Hepatocyte (in vitro differentiated cells): Measurements from ENCODE around the gene GCNT2. TPM values are rescaled to one million over a fixed set of nuclear protein-coding genes. Genes with fewer than 3 reads are reported as not detected.

Experiments
- DNase-seq: peaks from one replicate; pipeline ENCODE4 v3.0.0-alpha.2; 2016; ENCODE audit warnings: low spot score
- H2AFZ ChIP-seq: fragments of 200-600 bp; sonication (generic); 2 replicates; pipeline ENCODE4 v1.6.0; 2016; ENCODE audit warnings: antibody characterized with exemption, mild to moderate bottlenecking
- H3K27ac ChIP-seq: fragments of 200-600 bp; sonication (generic); 2 replicates; pipeline ENCODE4 v1.5.1; 2016; ENCODE audit warnings: mild to moderate bottlenecking
- H3K27me3 ChIP-seq: fragments of 200-600 bp; sonication (generic); 2 replicates; pipeline ENCODE4 v1.6.1; 2016
- H3K36me3 ChIP-seq: fragments of 200-600 bp; sonication (generic); replicated peaks from 2 replicates; pipeline ENCODE4 v1.5.1; 2016; ENCODE audit warnings: low read depth; ENCODE audit not compliant: insufficient read depth
- H3K4me1 ChIP-seq: fragments of 200-600 bp; sonication (generic); 2 replicates; pipeline ENCODE4 v1.5.1; 2016; ENCODE audit warnings: mild to moderate bottlenecking, moderate library complexity; ENCODE audit not compliant: insufficient read depth
- H3K4me2 ChIP-seq: fragments of 200-600 bp; sonication (generic); 2 replicates; pipeline ENCODE4 v1.6.0; 2016
- H3K4me3 ChIP-seq: fragments of 200-600 bp; sonication (generic); 2 replicates; pipeline ENCODE4 v1.5.1; 2016; ENCODE audit warnings: mild to moderate bottlenecking
- H3K79me2 ChIP-seq: fragments of 200-600 bp; sonication (generic); 2 replicates; pipeline ENCODE4 v1.6.0; 2017; ENCODE audit warnings: mild to moderate bottlenecking
- H3K9me2 ChIP-seq: fragments of 200-600 bp; sonication (generic); replicated peaks from 2 replicates; pipeline ENCODE4 v1.6.0; 2017; ENCODE audit warnings: mild to moderate bottlenecking; ENCODE audit not compliant: insufficient read depth
- H3K9me3 ChIP-seq: fragments of 200-600 bp; sonication (generic); 2 replicates; pipeline ENCODE4 v1.5.1; 2016; ENCODE audit warnings: low read depth, mild to moderate bottlenecking
- H4K20me1 ChIP-seq: fragments of 200-600 bp; sonication (generic); 2 replicates; pipeline ENCODE4 v1.6.0; 2016; ENCODE audit warnings: mild to moderate bottlenecking; ENCODE audit not compliant: insufficient read depth, poor library complexity, severe bottlenecking
- EZH2 ChIP-seq: fragments of 200-600 bp; sonication (generic); IDR thresholded peaks from 2 replicates; pipeline ENCODE4 v1.6.1; 2016; ENCODE audit warnings: antibody characterized with exemption, mild to moderate bottlenecking, borderline replicate concordance
- EZH2phosphoT487 ChIP-seq: fragments of 200-600 bp; sonication (generic); IDR thresholded peaks from one replicate; pipeline ENCODE4 v1.6.1; 2018; ENCODE audit warnings: antibody characterized with exemption, mild to moderate bottlenecking, low read depth, moderate library complexity; ENCODE audit not compliant: unreplicated experiment, severe bottlenecking
- WGBS: methylation state at CpG from one replicate; pipeline ENCODE4 v1.1.6; 2016; ENCODE audit warnings: low lambda C conversion rate; ENCODE audit errors: missing lambda C conversion rate; 5-methylcytosine and 5-hydroxymethylcytosine counted together
- polyA plus RNA-seq: library from polyadenylated mRNA; unstranded; fragments of >200 nt; fragmentation: Nextera tagmentation; extraction: Ambion mirVana; gene quantifications from 2 replicates; pipeline ENCODE4 v1.2.1, GENCODE V29; 2016
- total RNA-seq: library from RNA; depleted of rRNA; stranded (reverse); fragments of >200 nt; gene quantifications from 2 replicates; pipeline ENCODE4 v1.2.3, GENCODE V29; 2014
- TF ChIP-seq, protein P1 (sequence below): fragments of 200-600 bp; sonication (generic); IDR thresholded peaks from 2 replicates; pipeline ENCODE4 v1.5.1; 2016; ENCODE audit warnings: antibody characterized with exemption, mild to moderate bottlenecking; ENCODE audit not compliant: poor library complexity

The GCNT2 gene
- total and polyA plus RNA-seq, 2 experiments from 2014 or later, result 16.3 to 36.4 TPM

DNA sequence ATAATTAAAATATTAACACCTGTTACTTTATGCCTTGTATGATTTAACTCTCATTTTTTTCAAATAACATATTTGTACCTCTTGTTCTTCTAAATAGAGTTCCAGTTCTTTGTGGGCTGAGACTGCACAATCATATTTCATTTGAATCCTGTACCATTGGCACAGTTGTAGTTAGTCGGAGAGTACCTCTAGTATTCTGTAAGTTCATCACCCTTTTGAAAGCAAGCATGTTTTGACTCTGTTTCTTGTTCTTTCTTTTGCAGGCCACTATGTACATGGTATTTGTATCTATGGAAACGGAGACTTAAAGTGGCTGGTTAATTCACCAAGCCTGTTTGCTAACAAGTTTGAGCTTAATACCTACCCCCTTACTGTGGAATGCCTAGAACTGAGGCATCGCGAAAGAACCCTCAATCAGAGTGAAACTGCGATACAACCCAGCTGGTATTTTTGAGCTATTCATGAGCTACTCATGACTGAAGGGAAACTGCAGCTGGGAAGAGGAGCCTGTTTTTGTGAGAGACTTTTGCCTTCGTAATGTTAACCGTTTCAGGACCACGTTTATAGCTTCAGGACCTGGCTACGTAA, 105.1 kb downstream of the GCNT2 start:
- Histone ChIP-seq H3K27me3 (no peaks in the 10 kb centered on the region), H3K79me2 (no peaks in the 10 kb centered on the region), H3K9me2 (no peaks in the 10 kb centered on the region), H3K4me3 (no peak overlapping the region), H3K9me3 (no peaks in the 10 kb centered on the region), H3K4me1 (no peaks in the 10 kb centered on the region), H3K36me3 (no peaks in the 10 kb centered on the region), H3K4me2 (peak overlapping the region; percentile 44), H4K20me1 (no peaks in the 10 kb centered on the region), H3K27ac (no peak overlapping the region), H2AFZ (no peak overlapping the region)
- peak; percentile 33 for DNase-seq
- TF ChIP-seq EZH2 (no peak), EZH2phosphoT487 (no peak)
- TF ChIP-seq, protein P1, sequence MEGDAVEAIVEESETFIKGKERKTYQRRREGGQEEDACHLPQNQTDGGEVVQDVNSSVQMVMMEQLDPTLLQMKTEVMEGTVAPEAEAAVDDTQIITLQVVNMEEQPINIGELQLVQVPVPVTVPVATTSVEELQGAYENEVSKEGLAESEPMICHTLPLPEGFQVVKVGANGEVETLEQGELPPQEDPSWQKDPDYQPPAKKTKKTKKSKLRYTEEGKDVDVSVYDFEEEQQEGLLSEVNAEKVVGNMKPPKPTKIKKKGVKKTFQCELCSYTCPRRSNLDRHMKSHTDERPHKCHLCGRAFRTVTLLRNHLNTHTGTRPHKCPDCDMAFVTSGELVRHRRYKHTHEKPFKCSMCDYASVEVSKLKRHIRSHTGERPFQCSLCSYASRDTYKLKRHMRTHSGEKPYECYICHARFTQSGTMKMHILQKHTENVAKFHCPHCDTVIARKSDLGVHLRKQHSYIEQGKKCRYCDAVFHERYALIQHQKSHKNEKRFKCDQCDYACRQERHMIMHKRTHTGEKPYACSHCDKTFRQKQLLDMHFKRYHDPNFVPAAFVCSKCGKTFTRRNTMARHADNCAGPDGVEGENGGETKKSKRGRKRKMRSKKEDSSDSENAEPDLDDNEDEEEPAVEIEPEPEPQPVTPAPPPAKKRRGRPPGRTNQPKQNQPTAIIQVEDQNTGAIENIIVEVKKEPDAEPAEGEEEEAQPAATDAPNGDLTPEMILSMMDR, result no peak
- 56% methylated on average over 9 of the region's 9 CpGs for WGBS

DNA sequence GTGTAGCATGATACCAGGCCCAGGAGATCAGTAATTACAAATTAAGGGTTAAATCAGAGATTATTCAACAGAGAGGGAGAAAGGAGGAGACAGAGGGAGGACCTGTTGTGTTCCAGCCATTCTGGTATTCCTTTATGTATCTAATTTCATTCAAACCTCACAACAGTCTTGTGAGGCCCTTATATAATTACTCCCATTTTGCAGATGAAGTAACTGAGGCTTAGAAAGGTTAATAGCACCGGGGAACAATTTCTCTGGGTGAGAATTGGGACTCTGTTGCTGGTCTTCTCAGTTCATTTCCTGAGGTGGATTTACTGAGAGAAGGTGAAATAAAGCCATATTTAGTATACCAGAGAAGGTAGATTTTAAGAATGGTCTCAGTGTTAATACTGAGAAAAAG, 106.6 kb downstream of the GCNT2 start:
- H3K4me1 ChIP-seq, result no peaks in the 10 kb centered on the region
- H2AFZ ChIP-seq, result no peak overlapping the region
- H4K20me1 ChIP-seq, result no peaks in the 10 kb centered on the region
- WGBS, result 95% methylated on average over 1 of the region's 1 CpG
- no peaks in the 10 kb centered on the region for H3K36me3 ChIP-seq
- H3K9me2 ChIP-seq, result no peaks in the 10 kb centered on the region
- H3K27me3 ChIP-seq, result no peaks in the 10 kb centered on the region
- TF ChIP-seq EZH2 (no peak), EZH2phosphoT487 (no peak)
- TF ChIP-seq, protein P1, result no peak
- H3K79me2 ChIP-seq, result no peaks in the 10 kb centered on the region
- no peaks in the 10 kb centered on the region for H3K9me3 ChIP-seq
- H3K4me2 ChIP-seq, result no peak overlapping the region
- no peak overlapping the region for H3K4me3 ChIP-seq
- no peak overlapping the region for H3K27ac ChIP-seq
- no peak for DNase-seq

DNA sequence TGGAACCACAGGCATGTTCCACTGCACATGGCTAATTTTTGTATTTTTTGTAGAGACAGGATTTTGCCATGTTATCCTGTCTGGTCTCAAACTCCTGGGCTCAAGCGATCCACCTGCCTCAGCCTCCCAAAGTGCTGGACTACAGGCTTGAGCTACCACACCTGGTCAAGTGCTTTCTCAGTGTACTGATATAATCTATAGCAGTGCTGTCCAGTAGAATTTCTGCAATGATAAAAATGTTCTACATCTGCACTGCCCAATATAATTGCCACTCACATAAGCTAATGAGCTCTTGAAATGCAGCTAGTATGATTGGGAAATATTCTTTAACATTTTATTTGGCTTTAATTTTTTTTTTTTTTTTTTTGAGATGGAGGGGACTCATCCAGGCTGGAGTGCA, 109.0 kb downstream of the GCNT2 start:
- no peaks in the 10 kb centered on the region for H4K20me1 ChIP-seq
- no peak overlapping the region for H3K27ac ChIP-seq
- 100% methylated on average over 1 of the region's 1 CpG for WGBS
- H2AFZ ChIP-seq, result no peak overlapping the region
- no peak for DNase-seq
- H3K36me3 ChIP-seq, result no peaks in the 10 kb centered on the region
- TF ChIP-seq EZH2 (no peak), EZH2phosphoT487 (no peak)
- TF ChIP-seq, protein P1, result no peak
- no peaks in the 10 kb centered on the region for H3K4me1 ChIP-seq
- H3K4me3 ChIP-seq, result no peak overlapping the region
- no peaks in the 10 kb centered on the region for H3K9me2 ChIP-seq
- H3K79me2 ChIP-seq, result no peaks in the 10 kb centered on the region
- H3K9me3 ChIP-seq, result no peaks in the 10 kb centered on the region
- no peaks in the 10 kb centered on the region for H3K27me3 ChIP-seq
- H3K4me2 ChIP-seq, result no peak overlapping the region
